NCI-H82 (cell line): ENCODE measurements around the gene PRPF19.
A peak's percentile ranks its signal among the peaks of the same experiment; 100 is the strongest.

Experiments used
- DNase-seq: peaks from one replicate; lab custom pipeline; 2025; lab: John Stamatoyannopoulos, UW

The PRPF19 gene

GRCh38 chr11:60857378-60858232 lies 48.8 kb downstream of the PRPF19 start:
- DNase-seq = no peak

GRCh38 chr11:60855726-60856633 lies 50.4 kb downstream of the PRPF19 start, which contains the start of gene PTGDR2:
PTGDR2 (minus strand) TSS chr11:60855950; CDS start chr11:60853722, 2,228 bp downstream.
- DNase-seq = no peak

- DNase-seq = peak; percentile 23
Measured at GRCh38 chr11:60854847-60855725, 51.3 kb downstream of the PRPF19 start.

- DNase-seq = no peak
Measured at GRCh38 chr11:60854140-60854846, 52.1 kb downstream of the PRPF19 start.

- DNase-seq = no peak
Measured at GRCh38 chr11:60852982-60853950, 53.1 kb downstream of the PRPF19 start.

GRCh38 chr11:60852117-60852981 lies 54.0 kb downstream of the PRPF19 start:
- DNase-seq = no peak

GRCh38 chr11:60851327-60852104 lies 54.9 kb downstream of the PRPF19 start:
- no peak for DNase-seq

GRCh38 chr11:60849641-60850520 lies 56.5 kb downstream of the PRPF19 start:
- no peak for DNase-seq

- no peak for DNase-seq
Measured at GRCh38 chr11:60848714-60849151, 57.7 kb downstream of the PRPF19 start.

- DNase-seq = no peak
Measured at GRCh38 chr11:60847896-60848295, 58.5 kb downstream of the PRPF19 start.

- DNase-seq = no peak
Measured at GRCh38 chr11:60847281-60847680, 59.1 kb downstream of the PRPF19 start.

GRCh38 chr11:60845338-60845737 lies 61.0 kb downstream of the PRPF19 start:
- DNase-seq = no peak

- no peak for DNase-seq
Measured at GRCh38 chr11:60844870-60845221, 61.5 kb downstream of the PRPF19 start.

GRCh38 chr11:60844045-60844869 lies 62.1 kb downstream of the PRPF19 start:
- DNase-seq = no peak

- peak; percentile 66 for DNase-seq
Measured at GRCh38 chr11:60842668-60843600, 63.5 kb downstream of the PRPF19 start.
